ENCODE results near the gene LINGO3.

- TF ChIP-seq POLR2A (IDR thresholded peaks at IDR 0.05) (no peak), CTCF (IDR thresholded peaks at IDR 0.05) (no peak), EP300 (IDR thresholded peaks at IDR 0.05) (no peak)
Observed at GRCh38 chr19:2331601-2332246, 23.8 kb upstream of the LINGO3 start.
